ENCODE measurements around the gene PCDH9.

PCDH9 gene

GRCh38 chr13:66553391-66553790, 676.7 kb downstream of the PCDH9 start:
- DNase-seq: no peak

- DNase-seq: no peak
Measured at GRCh38 chr13:66551128-66551527, 679.0 kb downstream of the PCDH9 start.

GRCh38 chr13:66547685-66548084, 682.5 kb downstream of the PCDH9 start:
- DNase-seq: no peak

- DNase-seq: no peak
Measured at GRCh38 chr13:66546534-66547379, 683.4 kb downstream of the PCDH9 start.

GRCh38 chr13:66543780-66544179, 686.4 kb downstream of the PCDH9 start:
- DNase-seq: no peak

GRCh38 chr13:66537417-66537816, 692.7 kb downstream of the PCDH9 start:
- no peak for DNase-seq

GRCh38 chr13:66536746-66537145, 693.4 kb downstream of the PCDH9 start:
- DNase-seq: no peak

GRCh38 chr13:66534561-66534960, 695.6 kb downstream of the PCDH9 start:
- no peak for DNase-seq

GRCh38 chr13:66532845-66533244, 697.3 kb downstream of the PCDH9 start:
- DNase-seq: no peak

- DNase-seq: no peak
Measured at GRCh38 chr13:66532146-66532545, 698.0 kb downstream of the PCDH9 start.

- DNase-seq: no peak
Measured at GRCh38 chr13:66530686-66531085, 699.5 kb downstream of the PCDH9 start.

- no peak for DNase-seq
Measured at GRCh38 chr13:66530158-66530557, 700.0 kb downstream of the PCDH9 start.

- no peak for DNase-seq
Measured at GRCh38 chr13:66528944-66529576, 701.1 kb downstream of the PCDH9 start.

- DNase-seq: no peak
Measured at GRCh38 chr13:66528180-66528579, 702.0 kb downstream of the PCDH9 start.

- no peak for DNase-seq
Measured at GRCh38 chr13:66520511-66521355, 709.4 kb downstream of the PCDH9 start.

GRCh38 chr13:66519259-66519658, 710.9 kb downstream of the PCDH9 start:
- no peak for DNase-seq

GRCh38 chr13:66518068-66518467, 712.1 kb downstream of the PCDH9 start:
- DNase-seq: no peak

- no peak for DNase-seq
Measured at GRCh38 chr13:66513728-66514127, 716.4 kb downstream of the PCDH9 start.

GRCh38 chr13:66509175-66509574, 721.0 kb downstream of the PCDH9 start:
- DNase-seq: no peak

- DNase-seq: no peak
Measured at GRCh38 chr13:66508153-66508909, 721.8 kb downstream of the PCDH9 start.

GRCh38 chr13:66506979-66507378, 723.2 kb downstream of the PCDH9 start:
- no peak for DNase-seq

GRCh38 chr13:66506051-66506777, 723.9 kb downstream of the PCDH9 start:
- DNase-seq: no peak
